ENCODE measurements around the gene ADGRG7. TPM values are rescaled to one million over a fixed set of nuclear protein-coding genes. Genes with fewer than 3 reads are reported as not detected.

The ADGRG7 gene
- total and polyA plus RNA-seq, 9 of the 15 experiments (the other 6 are each of a cell fraction or from before 2014, with no cell fraction given), result 0.03 TPM; not detected in 7

DNA sequence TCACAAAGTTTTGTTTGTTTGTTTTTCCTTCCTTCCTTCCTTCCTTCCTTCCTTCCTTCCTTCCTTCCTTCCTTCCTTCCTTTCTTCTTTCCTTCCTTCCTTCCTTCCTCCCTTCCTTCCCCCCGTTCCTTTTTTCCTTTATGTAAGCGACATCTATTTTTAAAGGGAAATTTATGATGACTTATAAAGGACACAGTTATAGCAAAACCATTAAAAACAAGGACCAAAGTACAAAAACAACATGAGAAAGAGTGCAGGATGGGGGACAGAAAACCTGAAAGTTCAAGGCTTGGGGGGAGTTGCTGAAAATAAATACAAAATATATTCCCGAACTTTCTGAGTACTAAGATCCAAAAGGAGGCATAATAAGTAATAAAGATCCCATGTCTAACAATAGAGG, 1.8 kb downstream of the ADGRG7 start:
- no TSS peak for BruUV-seq (replicated peaks)
- POLR2A ChIA-PET, result no interaction called here
- 14% methylated on average over 3 of the region's 3 CpGs for WGBS (ENCODE audit: insufficient coverage, low coverage, missing lambda C conversion rate)
- Histone ChIP-seq H3K27me3 (ENCODE audit: control insufficient read depth in 2 of 2, insufficient read depth in 2 of 2, low read length in 2 of 2) (no peaks in the 10 kb centered on the region), H3K4me1 (replicated peaks in 1 of 2; ENCODE audit: control insufficient read depth in 2 of 2, insufficient read depth in 2 of 2, low read length in 2 of 2) (no peaks in the 10 kb centered on the region; a peak in 1 of 5 replicates), H4K20me1 (replicated peaks; ENCODE audit: control insufficient read depth, insufficient read depth, low read length) (no peaks in the 10 kb centered on the region), H3K4me2 (ENCODE audit: insufficient read depth, low read length) (no peak overlapping the region), H3K9ac (ENCODE audit: insufficient read depth in 1 of 2, low read depth in 2 of 2, low read length in 2 of 2) (no peak overlapping the region), H3K9me1 (ENCODE audit: control insufficient read depth, insufficient read depth, low read length) (no peaks in the 10 kb centered on the region), H3K9me3 (replicated peaks; ENCODE audit: control insufficient read depth, insufficient read depth, low read depth, low read length) (no peaks in the 10 kb centered on the region), H3K79me2 (ENCODE audit: control insufficient read depth, insufficient read depth, low read length) (no peaks in the 10 kb centered on the region), H2AFZ (ENCODE audit: low read depth, low read length) (no peak overlapping the region), H3K27ac (ENCODE audit: extremely low read depth, low read depth, low read length) (no peak overlapping the region), H3K4me3 (no peak overlapping the region), H3K36me3 (ENCODE audit: control insufficient read depth, insufficient read depth, low read length) (no peaks in the 10 kb centered on the region)
- FAIRE-seq, result no peak
- CTCF ChIA-PET (ENCODE audit: low intra/inter-chr PET ratio), result no interaction called here
- no peak for TF ChIP-seq MYNN (IDR thresholded peaks at IDR 0.05)
- TF ChIP-seq MYNN (CRISPR knock-in tag; IDR thresholded peaks at IDR 0.05), result no peak
- no peak for TF ChIP-seq ZNF184 (CRISPR knock-in tag; IDR thresholded peaks at IDR 0.05)
- in situ Hi-C loops (cut with MboI), result loop anchor here (25.0 kb wide), 1 partner anchor 774 kb away; no protein-coding TSS in a partner anchor
- DNase-seq (ENCODE audit: extremely low read depth in 1 of 4, low spot score in 3 of 4), result no peak
- intact Hi-C loops (cut with micrococcal nuclease), result no loop called here
- ATAC-seq, result no peak

DNA sequence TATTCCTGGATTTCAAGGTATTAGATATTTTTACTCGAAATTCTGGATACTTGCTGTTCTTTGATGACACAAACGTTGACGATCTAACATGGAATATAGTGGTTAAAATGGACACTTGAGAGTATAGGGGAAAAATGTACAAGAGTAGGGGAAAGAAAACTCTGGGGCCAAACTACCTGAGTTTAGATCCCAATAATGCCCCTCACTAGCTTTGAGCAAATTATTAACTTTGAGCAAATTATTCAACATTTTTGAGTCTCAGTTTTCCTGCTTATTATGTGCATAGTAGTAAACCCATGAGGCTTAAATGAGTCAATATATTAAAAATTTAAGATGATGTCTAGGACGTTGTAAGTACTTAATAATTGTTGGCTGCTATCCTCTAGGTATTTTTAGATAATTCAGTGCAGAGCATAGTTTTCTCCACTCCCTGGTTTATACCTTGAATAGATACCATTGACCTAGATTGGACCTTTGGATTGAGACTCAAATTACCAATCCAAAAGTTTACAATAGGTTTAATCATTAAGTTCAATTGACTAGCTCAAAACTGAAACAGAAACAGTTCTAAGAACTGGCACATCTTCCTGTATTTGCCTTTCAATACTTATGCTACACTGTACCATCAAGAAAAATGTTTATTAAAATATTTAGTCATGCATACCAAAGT, 4.5 kb downstream of the ADGRG7 start:
- DNase-seq (ENCODE audit: extremely low read depth in 1 of 4, low spot score in 3 of 4), result no peak
- H2AFZ ChIP-seq (ENCODE audit: low read depth, low read length), result no peak overlapping the region
- H4K20me1 ChIP-seq (replicated peaks; ENCODE audit: control insufficient read depth, insufficient read depth, low read length), result no peaks in the 10 kb centered on the region
- H3K4me2 ChIP-seq (ENCODE audit: insufficient read depth, low read length), result no peak overlapping the region
- H3K79me2 ChIP-seq (ENCODE audit: control insufficient read depth, insufficient read depth, low read length), result no peaks in the 10 kb centered on the region
- H3K36me3 ChIP-seq (ENCODE audit: control insufficient read depth, insufficient read depth, low read length), result no peaks in the 10 kb centered on the region
- WGBS (ENCODE audit: insufficient coverage, low coverage, missing lambda C conversion rate), result 3% methylated on average over 4 of the region's 4 CpGs
- no peak overlapping the region for H3K4me3 ChIP-seq
- no peak for FAIRE-seq
- intact Hi-C loops (cut with micrococcal nuclease), result no loop called here
- H3K9me3 ChIP-seq (replicated peaks; ENCODE audit: control insufficient read depth, insufficient read depth, low read depth, low read length), result no peaks in the 10 kb centered on the region
- no TSS peak for BruUV-seq (replicated peaks)
- POLR2A ChIA-PET, result no interaction called here
- H3K9ac ChIP-seq (ENCODE audit: insufficient read depth in 1 of 2, low read depth in 2 of 2, low read length in 2 of 2), result no peak overlapping the region
- ATAC-seq, result no peak
- CTCF ChIA-PET (ENCODE audit: low intra/inter-chr PET ratio), result no interaction called here
- TF ChIP-seq MXI1 (IDR thresholded peaks at IDR 0.05; ENCODE audit: low read depth, low read length) (no peak), U2AF2 (optimal IDR thresholded peaks at IDR 0.05; ENCODE audit: low read depth, low read length) (no peak), ZNF175 (CRISPR knock-in tag; IDR thresholded peaks at IDR 0.05; ENCODE audit: low read depth) (no peak), ZNF408 (CRISPR knock-in tag; IDR thresholded peaks at IDR 0.05; ENCODE audit: low read depth) (no peak), DPF2 (IDR thresholded peaks at IDR 0.05) (no peak), ZEB2 (IDR thresholded peaks at IDR 0.05) (no peak), ZNF717 (CRISPR knock-in tag; IDR thresholded peaks at IDR 0.05) (no peak), KHSRP (IDR thresholded peaks at IDR 0.05) (no peak)
- TF ChIP-seq, protein P1, sequence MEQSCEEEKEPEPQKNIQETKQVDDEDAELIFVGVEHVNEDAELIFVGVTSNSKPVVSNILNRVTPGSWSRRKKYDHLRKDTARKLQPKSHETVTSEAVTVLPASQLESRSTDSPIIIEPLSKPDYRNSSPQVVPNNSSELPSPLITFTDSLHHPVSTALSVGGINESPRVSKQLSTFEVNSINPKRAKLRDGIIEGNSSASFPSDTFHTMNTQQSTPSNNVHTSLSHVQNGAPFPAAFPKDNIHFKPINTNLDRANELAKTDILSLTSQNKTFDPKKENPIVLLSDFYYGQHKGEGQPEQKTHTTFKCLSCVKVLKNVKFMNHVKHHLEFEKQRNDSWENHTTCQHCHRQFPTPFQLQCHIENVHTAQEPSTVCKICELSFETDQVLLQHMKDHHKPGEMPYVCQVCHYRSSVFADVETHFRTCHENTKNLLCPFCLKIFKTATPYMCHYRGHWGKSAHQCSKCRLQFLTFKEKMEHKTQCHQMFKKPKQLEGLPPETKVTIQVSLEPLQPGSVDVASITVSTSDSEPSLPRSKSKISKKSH (CRISPR knock-in tag; IDR thresholded peaks at IDR 0.05), result no peak
- TF ChIP-seq, protein P2, sequence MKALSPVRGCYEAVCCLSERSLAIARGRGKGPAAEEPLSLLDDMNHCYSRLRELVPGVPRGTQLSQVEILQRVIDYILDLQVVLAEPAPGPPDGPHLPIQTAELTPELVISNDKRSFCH (CRISPR knock-in tag; IDR thresholded peaks at IDR 0.05), result no peak
- TF ChIP-seq, protein P2 (tag; IDR thresholded peaks at IDR 0.05), result no peak
- no peak overlapping the region for H3K27ac ChIP-seq (ENCODE audit: extremely low read depth, low read depth, low read length)
- H3K9me1 ChIP-seq (ENCODE audit: control insufficient read depth, insufficient read depth, low read length), result no peaks in the 10 kb centered on the region
- no peaks in the 10 kb centered on the region; a peak in 1 of 5 replicates for H3K4me1 ChIP-seq (replicated peaks in 1 of 2; ENCODE audit: control insufficient read depth in 2 of 2, insufficient read depth in 2 of 2, low read length in 2 of 2)
- in situ Hi-C loops (cut with MboI), result loop anchor here (25.0 kb wide), 1 partner anchor 777 kb away; no protein-coding TSS in a partner anchor
- no peaks in the 10 kb centered on the region for H3K27me3 ChIP-seq (ENCODE audit: control insufficient read depth in 2 of 2, insufficient read depth in 2 of 2, low read length in 2 of 2)
